Body of pancreas (tissue), 4 donors: ENCODE results near the gene AKAP6. TPM values are rescaled to one million over a fixed set of nuclear protein-coding genes. Genes with fewer than 3 reads are reported as not detected.

Source experiments
- ATAC-seq: fragments of 150-250 bp; one replicate; pipeline ENCODE4 v1.9.1; 2016
- DNase-seq, 4 donors: peaks; one replicate each; pipeline ENCODE4 v3.0.0-alpha.2; 2019
- H3K27ac ChIP-seq, 4 donors: fragments of 200-600 bp; sonication (generic); 1 replicate in 3 of 4; 2 replicates in 1 of 4; pipeline versions ENCODE4 v1.5.1 to v1.6.1; 2016 to 2019; ENCODE audit warnings: mild to moderate bottlenecking in 1 of 4, mixed read lengths in 1 of 4, moderate library complexity in 1 of 4
- H3K27me3 ChIP-seq, 2 donors: fragments of 200-600 bp; sonication (generic); one replicate each; pipeline ENCODE4 v1.6.0; 2016; ENCODE audit warnings: mild to moderate bottlenecking in 1 of 2
- H3K36me3 ChIP-seq, 2 donors: fragments of 200-600 bp; sonication (generic); replicated peaks in 1 of 2; 2 replicates each; pipeline ENCODE4 v1.5.1; 2016; ENCODE audit warnings: low read depth in 2 of 2; ENCODE audit not compliant: insufficient read depth in 1 of 2
- H3K4me1 ChIP-seq: fragments of 200-600 bp; sonication (generic); one replicate; pipeline ENCODE4 v1.6.0; 2016
- H3K4me3 ChIP-seq, 2 donors: fragments of 200-600 bp; sonication (generic); 1 replicate in 1 of 2; 2 replicates in 1 of 2; pipeline ENCODE4 v1.5.1; 2016 to 2019
- H3K9me3 ChIP-seq, 3 donors: fragments of 200-600 bp; sonication (generic); 1 replicate in 2 of 3; 2 replicates in 1 of 3; pipeline ENCODE4 v1.5.1; 2016
- CTCF ChIP-seq, 7 experiments: fragments of 450-650 bp in 4 of 7; fragments of 200-600 bp in 3 of 7; sonication (generic) in 3 of 7; IDR thresholded peaks; one replicate each; pipeline ENCODE4 v1.5.1; 2016 to 2019; ENCODE audit warnings: antibody characterized with exemption in 7 of 7
- POLR2A ChIP-seq, 3 donors: fragments of 450-650 bp; IDR thresholded peaks; one replicate each; pipeline ENCODE4 v1.6.1; 2016; ENCODE audit warnings: antibody characterized with exemption in 3 of 3, mild to moderate bottlenecking in 2 of 3
- WGBS, 2 donors: methylation state at CpG; one replicate each; pipeline ENCODE4 v1.1.5; 2017; 5-methylcytosine and 5-hydroxymethylcytosine counted together
- intact Hi-C: fragments of 100-400 bp; cut with DNase I; formaldehyde crosslinking; loops from one replicate; pipeline ENCODE4 v1.15.1; 2023
- total RNA-seq, 2 donors: library from RNA; depleted of rRNA; stranded (reverse); fragments of >200 nt; gene quantifications; one replicate each; pipeline ENCODE4 v1.1.0, GENCODE V29; 2016

AKAP6 gene
- total RNA-seq, 2 donors from 2014 or later = 2.0 to 2.9 TPM

- Histone ChIP-seq H3K27me3 (no peaks in the 10 kb centered on the region), H3K27ac (no peak overlapping the region), H3K4me1 (peaks cover 10% of the 10 kb centered on the region), H3K36me3 (no peaks in the 10 kb centered on the region), H3K4me3 (no peak overlapping the region), H3K9me3 (no peaks in the 10 kb centered on the region)
- ATAC-seq = no peak
- intact Hi-C loops = no loop called here
- DNase-seq = no peak
- TF ChIP-seq POLR2A (IDR thresholded peaks at IDR 0.05) = no peak
- no peak for TF ChIP-seq CTCF (IDR thresholded peaks at IDR 0.05)
Measured at GRCh38 chr14:32564596-32564995, 235.5 kb downstream of the AKAP6 start.

GRCh38 chr14:32565256-32565655, 236.2 kb downstream of the AKAP6 start:
- no peaks in the 10 kb centered on the region for H3K9me3 ChIP-seq
- DNase-seq (no peak), ATAC-seq (no peak)
- H3K36me3 ChIP-seq = no peaks in the 10 kb centered on the region
- intact Hi-C loops = no loop called here
- H3K4me1 ChIP-seq = peaks cover 7% of the 10 kb centered on the region
- H3K4me3 ChIP-seq = no peak overlapping the region
- H3K27me3 ChIP-seq = no peaks in the 10 kb centered on the region
- no peak for TF ChIP-seq CTCF (IDR thresholded peaks at IDR 0.05)
- no peak overlapping the region for H3K27ac ChIP-seq

GRCh38 chr14:32567543-32568384, 238.7 kb downstream of the AKAP6 start:
- Histone ChIP-seq H3K36me3 (no peaks in the 10 kb centered on the region), H3K27me3 (no peaks in the 10 kb centered on the region), H3K4me1 (peaks cover 16% of the 10 kb centered on the region), H3K9me3 (no peaks in the 10 kb centered on the region), H3K27ac (no peak overlapping the region), H3K4me3 (no peak overlapping the region)
- TF ChIP-seq POLR2A (IDR thresholded peaks at IDR 0.05) (no peak), CTCF (IDR thresholded peaks at IDR 0.05) (no peak)
- intact Hi-C loops = no loop called here
- ATAC-seq (no peak), DNase-seq (no peak)

- H3K4me3 ChIP-seq = no peak overlapping the region
- no peak for TF ChIP-seq CTCF (IDR thresholded peaks at IDR 0.05)
- TF ChIP-seq POLR2A (IDR thresholded peaks at IDR 0.05) = no peak
- no peak overlapping the region for H3K27ac ChIP-seq
- WGBS, 2 donors = 90 to 96% methylated on average over 2 of the region's 2 CpGs
- H3K4me1 ChIP-seq = peaks cover 15% of the 10 kb centered on the region
- no peak for ATAC-seq
- H3K36me3 ChIP-seq = no peaks in the 10 kb centered on the region
- no peak for DNase-seq
- no peaks in the 10 kb centered on the region for H3K9me3 ChIP-seq
- intact Hi-C loops = no loop called here
- no peaks in the 10 kb centered on the region for H3K27me3 ChIP-seq
Measured at GRCh38 chr14:32571551-32571950, 242.5 kb downstream of the AKAP6 start.
